Panc1 (cell line): Measurements from ENCODE around the gene CREB5. TPM values are rescaled to one million over a fixed set of nuclear protein-coding genes. Genes with fewer than 3 reads are reported as not detected.

Experiments
- ATAC-seq: fragments of 200-7000 bp; cut with Tn5 transposase; 2 replicates; pipeline ENCODE4 v1.9.1; 2020; ENCODE audit warnings: mild to moderate bottlenecking, moderate library complexity
- BruUV-seq: library from RNA; stranded (reverse); fragments of 400-500 nt; replicated peaks from 2 replicates; lab custom pipeline; 2021; lab: Mats Ljungman, UMichigan
- CTCF ChIA-PET: fragments of 300-600 bp; sonication (Branson Sonifier 250); formaldehyde crosslinking; loops from one replicate; lab custom pipeline; 2022; ENCODE audit warnings: antibody characterized with exemption; lab: Charles Lee
- POLR2A ChIA-PET: fragments of 300-600 bp; sonication (Branson Sonifier 250); formaldehyde crosslinking; loops from one replicate; lab custom pipeline; 2022; ENCODE audit warnings: antibody characterized with exemption; lab: Charles Lee
- DNase-seq: peaks from one replicate; pipeline ENCODE4 v3.0.0-alpha.2; 2010; ENCODE audit warnings: low read depth, low spot score
- H3K27ac ChIP-seq: 2 replicates; pipeline ENCODE4 v1.5.1; 2011; ENCODE audit warnings: mild to moderate bottlenecking, low read length, inconsistent platforms
- H3K27me3 ChIP-seq: fragments of 200-500 bp; sonication (Bioruptor generic); 2 replicates; pipeline ENCODE4 v1.6.0; 2014; ENCODE audit warnings: low read length, inconsistent platforms; ENCODE audit not compliant: control insufficient read depth, insufficient read depth
- H3K36me3 ChIP-seq: fragments of 200-500 bp; sonication (Bioruptor generic); 2 replicates; pipeline ENCODE4 v1.5.1; 2014; ENCODE audit warnings: inconsistent platforms, mild to moderate bottlenecking, low read length, moderate library complexity; ENCODE audit not compliant: control insufficient read depth, insufficient read depth
- H3K4me1 ChIP-seq: 2 replicates; pipeline ENCODE4 v1.5.1; 2011; ENCODE audit warnings: inconsistent platforms, mild to moderate bottlenecking, low read length, moderate library complexity; ENCODE audit not compliant: control insufficient read depth, insufficient read depth
- H3K4me3 ChIP-seq, 2 experiments: 2 replicates each; pipeline ENCODE4 v1.5.1; 2011 to 2012; ENCODE audit warnings: low read depth in 2 of 2, low read length in 2 of 2, mild to moderate bottlenecking in 2 of 2, inconsistent platforms in 1 of 2, moderate library complexity in 1 of 2
- H3K9me3 ChIP-seq: fragments of 200-500 bp; sonication (Bioruptor generic); 2 replicates; pipeline ENCODE4 v1.5.1; 2014; ENCODE audit warnings: low read depth, mild to moderate bottlenecking, inconsistent platforms, low read length, moderate library complexity; ENCODE audit not compliant: control insufficient read depth, insufficient read depth
- POLR2AphosphoS5 ChIP-seq: IDR thresholded peaks from 2 replicates; pipeline ENCODE4 v1.6.1; 2012; ENCODE audit warnings: mild to moderate bottlenecking, low read depth, low read length, moderate library complexity
- SIN3A ChIP-seq: IDR thresholded peaks from 2 replicates; pipeline ENCODE4 v1.6.1; 2012; ENCODE audit warnings: low read depth, mild to moderate bottlenecking, low read length, moderate library complexity, borderline replicate concordance; ENCODE audit not compliant: insufficient read depth
- TCF7L2 ChIP-seq: IDR thresholded peaks from 2 replicates; pipeline ENCODE4 v1.6.1; 2011; ENCODE audit warnings: mild to moderate bottlenecking, low read depth, low read length, inconsistent platforms
- in situ Hi-C: cut with HindIII; loops from 2 replicates; pipeline ENCODE4 v1.10.0; 2016; ENCODE audit warnings: low sequenced_read_pairs, low pct_unique_long_range_greater_than_20kb
- intact Hi-C: fragments of 100-400 bp; cut with micrococcal nuclease; formaldehyde crosslinking; loops from one replicate; pipeline ENCODE4 v1.10.0; 2022; ENCODE audit not compliant: unreplicated experiment
- total RNA-seq: library from RNA; stranded (reverse); gene quantifications from one replicate; pipeline ENCODE4 v1.2.1, GENCODE V29; 2021; ENCODE audit not compliant: unreplicated experiment
- TF ChIP-seq, protein P1 (sequence below): fragments of 450-650 bp; IDR thresholded peaks from 2 replicates; pipeline ENCODE4 v1.5.1; 2017; ENCODE audit warnings: mild to moderate bottlenecking
- TF ChIP-seq, protein P2 (sequence below), 2 experiments: IDR thresholded peaks; 2 replicates each; pipeline ENCODE4 v1.6.1; 2011 to 2012; ENCODE audit warnings: low read depth in 2 of 2, control low read depth in 1 of 2, low read length in 1 of 2, mild to moderate bottlenecking in 1 of 2, moderate library complexity in 1 of 2; ENCODE audit not compliant: insufficient read depth in 1 of 2

CREB5 gene
- total RNA-seq, 1 experiment from 2014 or later: 3.1 TPM

DNA sequence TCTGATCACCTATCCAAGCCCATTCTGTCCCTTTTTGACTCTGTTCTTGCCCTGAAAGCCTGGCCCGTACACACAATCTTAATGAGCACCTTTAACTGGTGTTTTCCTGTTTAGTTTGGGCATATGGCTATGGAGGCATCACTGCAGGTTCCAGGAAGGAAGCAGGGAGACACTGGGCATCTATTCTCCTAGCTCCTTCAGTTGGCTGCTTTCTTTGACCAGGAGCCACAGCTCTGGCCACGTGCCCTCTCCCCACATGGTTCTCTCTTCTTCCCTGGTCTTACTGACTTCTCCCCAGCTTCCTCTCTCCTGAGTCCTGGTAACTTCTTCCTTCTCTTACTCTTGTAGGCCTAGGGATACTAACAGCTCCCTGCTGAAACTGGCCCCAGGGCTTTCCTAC is 144.4 kb downstream of the CREB5 start:
- Histone ChIP-seq H3K4me3 (no peak overlapping the region), H3K27ac (no peak overlapping the region), H3K4me1 (no peaks in the 10 kb centered on the region), H3K9me3 (no peaks in the 10 kb centered on the region), H3K27me3 (peaks cover 10% of the 10 kb centered on the region), H3K36me3 (no peaks in the 10 kb centered on the region)
- CTCF ChIA-PET: no interaction called here
- ATAC-seq (no peak), DNase-seq (no peak)
- TF ChIP-seq SIN3A: no peak
- TF ChIP-seq POLR2AphosphoS5: no peak
- TF ChIP-seq, protein P1, sequence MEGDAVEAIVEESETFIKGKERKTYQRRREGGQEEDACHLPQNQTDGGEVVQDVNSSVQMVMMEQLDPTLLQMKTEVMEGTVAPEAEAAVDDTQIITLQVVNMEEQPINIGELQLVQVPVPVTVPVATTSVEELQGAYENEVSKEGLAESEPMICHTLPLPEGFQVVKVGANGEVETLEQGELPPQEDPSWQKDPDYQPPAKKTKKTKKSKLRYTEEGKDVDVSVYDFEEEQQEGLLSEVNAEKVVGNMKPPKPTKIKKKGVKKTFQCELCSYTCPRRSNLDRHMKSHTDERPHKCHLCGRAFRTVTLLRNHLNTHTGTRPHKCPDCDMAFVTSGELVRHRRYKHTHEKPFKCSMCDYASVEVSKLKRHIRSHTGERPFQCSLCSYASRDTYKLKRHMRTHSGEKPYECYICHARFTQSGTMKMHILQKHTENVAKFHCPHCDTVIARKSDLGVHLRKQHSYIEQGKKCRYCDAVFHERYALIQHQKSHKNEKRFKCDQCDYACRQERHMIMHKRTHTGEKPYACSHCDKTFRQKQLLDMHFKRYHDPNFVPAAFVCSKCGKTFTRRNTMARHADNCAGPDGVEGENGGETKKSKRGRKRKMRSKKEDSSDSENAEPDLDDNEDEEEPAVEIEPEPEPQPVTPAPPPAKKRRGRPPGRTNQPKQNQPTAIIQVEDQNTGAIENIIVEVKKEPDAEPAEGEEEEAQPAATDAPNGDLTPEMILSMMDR: no peak
- TF ChIP-seq TCF7L2: no peak
- TF ChIP-seq, protein P2, sequence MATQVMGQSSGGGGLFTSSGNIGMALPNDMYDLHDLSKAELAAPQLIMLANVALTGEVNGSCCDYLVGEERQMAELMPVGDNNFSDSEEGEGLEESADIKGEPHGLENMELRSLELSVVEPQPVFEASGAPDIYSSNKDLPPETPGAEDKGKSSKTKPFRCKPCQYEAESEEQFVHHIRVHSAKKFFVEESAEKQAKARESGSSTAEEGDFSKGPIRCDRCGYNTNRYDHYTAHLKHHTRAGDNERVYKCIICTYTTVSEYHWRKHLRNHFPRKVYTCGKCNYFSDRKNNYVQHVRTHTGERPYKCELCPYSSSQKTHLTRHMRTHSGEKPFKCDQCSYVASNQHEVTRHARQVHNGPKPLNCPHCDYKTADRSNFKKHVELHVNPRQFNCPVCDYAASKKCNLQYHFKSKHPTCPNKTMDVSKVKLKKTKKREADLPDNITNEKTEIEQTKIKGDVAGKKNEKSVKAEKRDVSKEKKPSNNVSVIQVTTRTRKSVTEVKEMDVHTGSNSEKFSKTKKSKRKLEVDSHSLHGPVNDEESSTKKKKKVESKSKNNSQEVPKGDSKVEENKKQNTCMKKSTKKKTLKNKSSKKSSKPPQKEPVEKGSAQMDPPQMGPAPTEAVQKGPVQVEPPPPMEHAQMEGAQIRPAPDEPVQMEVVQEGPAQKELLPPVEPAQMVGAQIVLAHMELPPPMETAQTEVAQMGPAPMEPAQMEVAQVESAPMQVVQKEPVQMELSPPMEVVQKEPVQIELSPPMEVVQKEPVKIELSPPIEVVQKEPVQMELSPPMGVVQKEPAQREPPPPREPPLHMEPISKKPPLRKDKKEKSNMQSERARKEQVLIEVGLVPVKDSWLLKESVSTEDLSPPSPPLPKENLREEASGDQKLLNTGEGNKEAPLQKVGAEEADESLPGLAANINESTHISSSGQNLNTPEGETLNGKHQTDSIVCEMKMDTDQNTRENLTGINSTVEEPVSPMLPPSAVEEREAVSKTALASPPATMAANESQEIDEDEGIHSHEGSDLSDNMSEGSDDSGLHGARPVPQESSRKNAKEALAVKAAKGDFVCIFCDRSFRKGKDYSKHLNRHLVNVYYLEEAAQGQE (IDR thresholded peaks at IDR 0.05; ENCODE audit: insufficient read depth in 1 of 2, low read depth in 2 of 2, low read length in 1 of 2): no peak
- in situ Hi-C loops (no loop called here), intact Hi-C loops (no loop called here)
- POLR2A ChIA-PET: no interaction called here
- BruUV-seq: no TSS peak

DNA sequence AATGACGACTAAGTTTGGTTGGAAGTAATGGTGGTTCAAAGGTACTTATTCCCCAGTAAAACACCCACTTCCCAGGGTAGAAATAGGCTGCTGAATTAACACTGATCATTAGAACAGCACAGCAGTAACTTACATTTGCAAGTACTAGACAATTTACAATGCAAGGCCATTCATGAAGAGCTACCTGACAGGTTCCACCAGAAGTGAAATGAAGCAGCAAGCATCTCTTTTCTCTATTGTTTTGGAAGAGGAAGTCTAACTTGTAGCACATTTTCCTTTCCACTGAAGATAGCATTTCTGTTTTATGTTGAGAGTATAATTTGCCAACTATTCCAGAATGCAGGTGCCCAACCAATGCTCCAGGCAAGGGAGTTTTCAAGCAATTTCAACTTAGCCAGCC is 145.9 kb downstream of the CREB5 start:
- no peaks in the 10 kb centered on the region for H3K4me1 ChIP-seq
- peaks cover 7% of the 10 kb centered on the region; the same call in 1 of the 2 replicates for H3K27me3 ChIP-seq
- H3K27ac ChIP-seq: no peak overlapping the region
- DNase-seq (no peak), ATAC-seq (no peak)
- POLR2A ChIA-PET: no interaction called here
- no TSS peak for BruUV-seq
- CTCF ChIA-PET: no interaction called here
- TF ChIP-seq, protein P1: no peak
- TF ChIP-seq TCF7L2: no peak
- no peak for TF ChIP-seq POLR2AphosphoS5
- TF ChIP-seq, protein P2 (IDR thresholded peaks at IDR 0.05; ENCODE audit: insufficient read depth in 1 of 2, low read depth in 2 of 2, low read length in 1 of 2): no peak
- TF ChIP-seq SIN3A: no peak
- H3K9me3 ChIP-seq: no peaks in the 10 kb centered on the region
- no peak overlapping the region for H3K4me3 ChIP-seq
- H3K36me3 ChIP-seq: no peaks in the 10 kb centered on the region
- in situ Hi-C loops: no loop called here
- intact Hi-C loops: no loop called here
